Mammary epithelial cell (primary cell): ENCODE measurements around the gene CHMP6.

Experiments
- EZH2 ChIP-seq: IDR thresholded peaks from 2 replicates; pipeline ENCODE4 v1.6.1; 2012; ENCODE audit warnings: low read length, inconsistent platforms, borderline replicate concordance
- TF ChIP-seq, protein P1 (sequence below), 2 donors: IDR thresholded peaks in 1 of 2; conservative IDR thresholded peaks in 1 of 2; 2 replicates each; pipeline ENCODE4 v1.5.1; 2011 to 2012; ENCODE audit warnings: inconsistent platforms in 2 of 2, low read length in 2 of 2, mild to moderate bottlenecking in 2 of 2, control low read depth in 1 of 2, low read depth in 1 of 2; ENCODE audit not compliant: insufficient read depth in 1 of 2; ENCODE audit errors: extremely low read depth in 1 of 2

DNA sequence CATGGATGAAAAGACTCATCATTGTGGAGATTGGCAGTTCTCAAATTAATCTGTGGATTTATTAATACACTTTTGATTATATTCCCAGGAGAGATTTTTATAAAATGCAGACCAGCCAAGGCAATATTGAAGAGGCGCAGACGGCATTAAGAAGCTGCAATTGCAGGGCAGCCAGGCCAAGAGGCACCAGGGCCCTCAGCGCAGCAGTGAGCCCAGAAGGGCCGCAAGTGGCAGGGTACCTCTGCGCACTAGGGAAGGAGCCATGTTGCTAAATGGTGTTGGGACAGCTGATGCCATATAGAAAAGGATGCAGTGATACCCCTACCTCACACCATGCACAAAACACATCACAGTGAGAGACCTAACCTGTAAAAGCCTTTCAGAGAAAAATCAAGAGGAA, 36.6 kb upstream of the CHMP6 start:
- TF ChIP-seq, protein P1, sequence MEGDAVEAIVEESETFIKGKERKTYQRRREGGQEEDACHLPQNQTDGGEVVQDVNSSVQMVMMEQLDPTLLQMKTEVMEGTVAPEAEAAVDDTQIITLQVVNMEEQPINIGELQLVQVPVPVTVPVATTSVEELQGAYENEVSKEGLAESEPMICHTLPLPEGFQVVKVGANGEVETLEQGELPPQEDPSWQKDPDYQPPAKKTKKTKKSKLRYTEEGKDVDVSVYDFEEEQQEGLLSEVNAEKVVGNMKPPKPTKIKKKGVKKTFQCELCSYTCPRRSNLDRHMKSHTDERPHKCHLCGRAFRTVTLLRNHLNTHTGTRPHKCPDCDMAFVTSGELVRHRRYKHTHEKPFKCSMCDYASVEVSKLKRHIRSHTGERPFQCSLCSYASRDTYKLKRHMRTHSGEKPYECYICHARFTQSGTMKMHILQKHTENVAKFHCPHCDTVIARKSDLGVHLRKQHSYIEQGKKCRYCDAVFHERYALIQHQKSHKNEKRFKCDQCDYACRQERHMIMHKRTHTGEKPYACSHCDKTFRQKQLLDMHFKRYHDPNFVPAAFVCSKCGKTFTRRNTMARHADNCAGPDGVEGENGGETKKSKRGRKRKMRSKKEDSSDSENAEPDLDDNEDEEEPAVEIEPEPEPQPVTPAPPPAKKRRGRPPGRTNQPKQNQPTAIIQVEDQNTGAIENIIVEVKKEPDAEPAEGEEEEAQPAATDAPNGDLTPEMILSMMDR (conservative IDR thresholded peaks at IDR 0.05 in 1 of 2, IDR thresholded peaks at IDR 0.05 in 1 of 2; ENCODE audit: extremely low read depth in 1 of 2, insufficient read depth in 1 of 2, low read depth in 1 of 2, low read length in 2 of 2) = no peak
- TF ChIP-seq EZH2 = no peak
